Astrocyte (in vitro differentiated cells and primary cell): ENCODE data around the gene SNX10.

Experiments used
- CTCF ChIP-seq: IDR thresholded peaks from 2 replicates; pipeline ENCODE4 v1.5.1; 2011; ENCODE audit warnings: low read depth, mild to moderate bottlenecking, inconsistent platforms, low read length, moderate library complexity; ENCODE audit not compliant: insufficient read depth
- EZH2 ChIP-seq: IDR thresholded peaks from 2 replicates; pipeline ENCODE4 v1.6.1; 2012; ENCODE audit warnings: mild to moderate bottlenecking, low read length, inconsistent platforms; ENCODE audit not compliant: insufficient read depth

GRCh38 chr7:26346611-26347203 lies 55.0 kb downstream of the SNX10 start:
- TF ChIP-seq CTCF (no peak), EZH2 (no peak)
